GM23338 (cell line): ENCODE data around the gene AOAH. TPM values are rescaled to one million over a fixed set of nuclear protein-coding genes. Genes with fewer than 3 reads are reported as not detected.

ENCODE experiments used
- ATAC-seq: fragments of 200-7000 bp; cut with Tn5 transposase; 3 replicates; pipeline ENCODE4 v1.9.1; 2020
- DNase-seq: peaks from one replicate; pipeline ENCODE4 v3.0.0-alpha.2; 2015; ENCODE audit warnings: low spot score
- H2AFZ ChIP-seq: fragments of 200-600 bp; sonication (generic); 2 replicates; pipeline ENCODE4 v1.8.0; 2016; ENCODE audit warnings: antibody characterized with exemption, mild to moderate bottlenecking, moderate library complexity
- H3F3A ChIP-seq: fragments of 200-600 bp; sonication (generic); replicated peaks from 2 replicates; pipeline ENCODE4 v1.8.0; 2017; ENCODE audit warnings: antibody characterized with exemption, mixed run types, low read depth
- H3K27ac ChIP-seq: fragments of 200-600 bp; sonication (generic); 2 replicates; pipeline ENCODE4 v1.6.1; 2016; ENCODE audit warnings: low read depth
- H3K27me3 ChIP-seq: fragments of 200-600 bp; sonication (generic); 2 replicates; pipeline ENCODE4 v1.8.0; 2016; ENCODE audit warnings: mild to moderate bottlenecking, mixed run types, moderate library complexity; ENCODE audit not compliant: insufficient read depth
- H3K36me3 ChIP-seq: fragments of 200-600 bp; sonication (generic); 2 replicates; pipeline ENCODE4 v1.8.0; 2016; ENCODE audit warnings: mild to moderate bottlenecking; ENCODE audit not compliant: insufficient read depth
- H3K4me1 ChIP-seq: fragments of 200-600 bp; sonication (generic); 2 replicates; pipeline ENCODE4 v1.8.0; 2016; ENCODE audit warnings: mild to moderate bottlenecking, moderate library complexity; ENCODE audit not compliant: insufficient read depth
- H3K4me2 ChIP-seq: fragments of 200-600 bp; sonication (generic); 2 replicates; pipeline ENCODE4 v1.7.1; 2017; ENCODE audit warnings: mixed run types
- H3K4me3 ChIP-seq: fragments of 200-600 bp; sonication (generic); 2 replicates; pipeline ENCODE4 v1.6.1; 2016; ENCODE audit warnings: mixed run types
- H3K79me2 ChIP-seq: fragments of 200-600 bp; sonication (generic); replicated peaks from 2 replicates; pipeline ENCODE4 v1.8.0; 2017; ENCODE audit warnings: mild to moderate bottlenecking; ENCODE audit not compliant: insufficient read depth
- H3K9me2 ChIP-seq: fragments of 200-600 bp; sonication (generic); 2 replicates; pipeline ENCODE4 v1.8.0; 2017; ENCODE audit not compliant: insufficient read depth
- H4K20me1 ChIP-seq: fragments of 200-600 bp; sonication (generic); replicated peaks from 2 replicates; pipeline ENCODE4 v1.8.0; 2017; ENCODE audit warnings: mild to moderate bottlenecking; ENCODE audit not compliant: insufficient read depth
- H3K27ac Mint-ChIP-seq: 2 replicates; pipeline ENCODE4 v1.8.0; 2020; ENCODE audit warnings: inconsistent platforms, mild to moderate bottlenecking, moderate library complexity, mixed read lengths
- H3K27me3 Mint-ChIP-seq: 3 replicates; pipeline ENCODE4 v1.8.0; 2022; ENCODE audit warnings: low read depth, mild to moderate bottlenecking, moderate library complexity, mixed read lengths, inconsistent platforms; ENCODE audit not compliant: insufficient read depth, poor library complexity
- H3K36me3 Mint-ChIP-seq: 3 replicates; pipeline ENCODE4 v1.8.0; 2021; ENCODE audit warnings: low read depth, mild to moderate bottlenecking, inconsistent platforms, moderate library complexity, mixed read lengths
- H3K4me1 Mint-ChIP-seq: 3 replicates; pipeline ENCODE4 v1.8.0; 2020; ENCODE audit warnings: mild to moderate bottlenecking, inconsistent platforms, mixed read lengths
- H3K4me3 Mint-ChIP-seq: 3 replicates; pipeline ENCODE4 v1.8.0; 2021; ENCODE audit warnings: moderate library complexity, mild to moderate bottlenecking, inconsistent platforms, mixed read lengths
- H3K9me3 Mint-ChIP-seq: 3 replicates; pipeline ENCODE4 v1.8.0; 2020; ENCODE audit warnings: moderate library complexity, mild to moderate bottlenecking, inconsistent platforms, mixed read lengths
- CREB1 ChIP-seq: fragments of 250-450 bp; sonication (Bioruptor Pico); IDR thresholded peaks from 2 replicates; pipeline ENCODE4 v1.5.0; 2020; ENCODE audit warnings: low read depth, mild to moderate bottlenecking, moderate library complexity
- EZH2phosphoT487 ChIP-seq: fragments of 200-600 bp; sonication (generic); IDR thresholded peaks from one replicate; pipeline ENCODE4 v1.8.1; 2018; ENCODE audit warnings: antibody characterized with exemption; ENCODE audit not compliant: unreplicated experiment
- JUNB ChIP-seq: IDR thresholded peaks from one replicate; pipeline ENCODE4 v1.6.1; 2016; ENCODE audit warnings: antibody characterized with exemption; ENCODE audit not compliant: unreplicated experiment
- NANOG ChIP-seq: IDR thresholded peaks from 2 replicates; pipeline ENCODE4 v1.6.1; 2016; ENCODE audit warnings: antibody characterized with exemption, borderline replicate concordance
- POLR2AphosphoS5 ChIP-seq: IDR thresholded peaks from 2 replicates; pipeline ENCODE4 v1.6.1; 2016; ENCODE audit warnings: antibody characterized with exemption, low read depth
- STAT1 ChIP-seq: IDR thresholded peaks from one replicate; pipeline ENCODE4 v1.6.1; 2016; ENCODE audit warnings: antibody characterized with exemption; ENCODE audit not compliant: unreplicated experiment
- polyA plus RNA-seq: library from polyadenylated mRNA; unstranded; fragments of >200 nt; fragmentation: Nextera tagmentation; extraction: Ambion mirVana; gene quantifications from 2 replicates; pipeline ENCODE4 v1.2.1, GENCODE V29; 2016
- total RNA-seq: library from RNA; depleted of rRNA; stranded (reverse); fragments of >200 nt; shearing (Covaris generic); gene quantifications from 2 replicates; pipeline ENCODE4 v1.2.3, GENCODE V29; 2014
- TF ChIP-seq, protein P1 (sequence below): IDR thresholded peaks from 2 replicates; pipeline ENCODE4 v1.6.1; 2016; ENCODE audit warnings: antibody characterized with exemption
- TF ChIP-seq, protein P2 (sequence below): IDR thresholded peaks from one replicate; pipeline ENCODE4 v1.6.1; 2018; ENCODE audit warnings: antibody characterized with exemption; ENCODE audit not compliant: unreplicated experiment
- TF ChIP-seq, protein P3 (sequence below): fragments of 250-450 bp; sonication (Bioruptor Pico); IDR thresholded peaks from 2 replicates; pipeline ENCODE4 v1.5.0; 2020; ENCODE audit warnings: mild to moderate bottlenecking, moderate library complexity

AOAH gene
- total and polyA plus RNA-seq, 2 experiments from 2014 or later: not detected

DNA sequence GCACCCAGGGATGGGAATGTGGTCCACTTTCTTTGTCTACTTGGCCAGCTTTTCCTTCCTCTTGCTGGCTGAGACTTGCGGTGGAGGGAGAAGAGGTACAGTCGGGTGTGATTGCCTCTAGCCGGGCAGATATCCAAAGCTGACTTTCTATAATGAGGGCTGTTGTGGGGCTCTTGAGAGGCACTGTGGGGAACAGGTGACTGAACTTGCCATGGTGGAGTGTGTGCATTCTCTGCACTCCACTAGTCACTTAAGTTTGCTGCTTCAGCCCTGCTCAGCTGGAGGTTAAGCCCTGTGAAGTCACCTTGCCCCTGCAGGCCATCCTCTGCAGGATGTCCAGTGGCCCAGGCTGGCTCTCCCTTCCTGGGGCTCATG lies 116.6 kb downstream of the AOAH start:
- Histone ChIP-seq H4K20me1 (no peaks in the 10 kb centered on the region), H3K4me1 (peaks cover 4% of the 10 kb centered on the region; the same call in 1 of the 2 replicates), H3K9me2 (no peaks in the 10 kb centered on the region), H3K4me2 (no peak overlapping the region), H3K27ac (no peak overlapping the region), H3F3A (no peaks in the 10 kb centered on the region), H3K79me2 (no peaks in the 10 kb centered on the region), H2AFZ (no peak overlapping the region), H3K4me3 (no peak overlapping the region), H3K36me3 (no peaks in the 10 kb centered on the region), H3K27me3 (no peaks in the 10 kb centered on the region)
- no peaks in the 10 kb centered on the region for H3K36me3 Mint-ChIP-seq
- no peak for DNase-seq
- no peak for ATAC-seq
- H3K4me3 Mint-ChIP-seq: no peak overlapping the region
- H3K27me3 Mint-ChIP-seq: peaks cover 4% of the 10 kb centered on the region
- no peak overlapping the region for H3K27ac Mint-ChIP-seq
- H3K4me1 Mint-ChIP-seq: peaks cover 13% of the 10 kb centered on the region
- H3K9me3 Mint-ChIP-seq: no peaks in the 10 kb centered on the region
- TF ChIP-seq, protein P1, sequence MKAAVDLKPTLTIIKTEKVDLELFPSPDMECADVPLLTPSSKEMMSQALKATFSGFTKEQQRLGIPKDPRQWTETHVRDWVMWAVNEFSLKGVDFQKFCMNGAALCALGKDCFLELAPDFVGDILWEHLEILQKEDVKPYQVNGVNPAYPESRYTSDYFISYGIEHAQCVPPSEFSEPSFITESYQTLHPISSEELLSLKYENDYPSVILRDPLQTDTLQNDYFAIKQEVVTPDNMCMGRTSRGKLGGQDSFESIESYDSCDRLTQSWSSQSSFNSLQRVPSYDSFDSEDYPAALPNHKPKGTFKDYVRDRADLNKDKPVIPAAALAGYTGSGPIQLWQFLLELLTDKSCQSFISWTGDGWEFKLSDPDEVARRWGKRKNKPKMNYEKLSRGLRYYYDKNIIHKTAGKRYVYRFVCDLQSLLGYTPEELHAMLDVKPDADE: no peak
- TF ChIP-seq, protein P2, sequence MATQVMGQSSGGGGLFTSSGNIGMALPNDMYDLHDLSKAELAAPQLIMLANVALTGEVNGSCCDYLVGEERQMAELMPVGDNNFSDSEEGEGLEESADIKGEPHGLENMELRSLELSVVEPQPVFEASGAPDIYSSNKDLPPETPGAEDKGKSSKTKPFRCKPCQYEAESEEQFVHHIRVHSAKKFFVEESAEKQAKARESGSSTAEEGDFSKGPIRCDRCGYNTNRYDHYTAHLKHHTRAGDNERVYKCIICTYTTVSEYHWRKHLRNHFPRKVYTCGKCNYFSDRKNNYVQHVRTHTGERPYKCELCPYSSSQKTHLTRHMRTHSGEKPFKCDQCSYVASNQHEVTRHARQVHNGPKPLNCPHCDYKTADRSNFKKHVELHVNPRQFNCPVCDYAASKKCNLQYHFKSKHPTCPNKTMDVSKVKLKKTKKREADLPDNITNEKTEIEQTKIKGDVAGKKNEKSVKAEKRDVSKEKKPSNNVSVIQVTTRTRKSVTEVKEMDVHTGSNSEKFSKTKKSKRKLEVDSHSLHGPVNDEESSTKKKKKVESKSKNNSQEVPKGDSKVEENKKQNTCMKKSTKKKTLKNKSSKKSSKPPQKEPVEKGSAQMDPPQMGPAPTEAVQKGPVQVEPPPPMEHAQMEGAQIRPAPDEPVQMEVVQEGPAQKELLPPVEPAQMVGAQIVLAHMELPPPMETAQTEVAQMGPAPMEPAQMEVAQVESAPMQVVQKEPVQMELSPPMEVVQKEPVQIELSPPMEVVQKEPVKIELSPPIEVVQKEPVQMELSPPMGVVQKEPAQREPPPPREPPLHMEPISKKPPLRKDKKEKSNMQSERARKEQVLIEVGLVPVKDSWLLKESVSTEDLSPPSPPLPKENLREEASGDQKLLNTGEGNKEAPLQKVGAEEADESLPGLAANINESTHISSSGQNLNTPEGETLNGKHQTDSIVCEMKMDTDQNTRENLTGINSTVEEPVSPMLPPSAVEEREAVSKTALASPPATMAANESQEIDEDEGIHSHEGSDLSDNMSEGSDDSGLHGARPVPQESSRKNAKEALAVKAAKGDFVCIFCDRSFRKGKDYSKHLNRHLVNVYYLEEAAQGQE: no peak
- TF ChIP-seq POLR2AphosphoS5 (no peak), CREB1 (CRISPR knock-in tag) (no peak), EZH2phosphoT487 (no peak), NANOG (no peak), JUNB (no peak), STAT1 (no peak)
- TF ChIP-seq, protein P3, sequence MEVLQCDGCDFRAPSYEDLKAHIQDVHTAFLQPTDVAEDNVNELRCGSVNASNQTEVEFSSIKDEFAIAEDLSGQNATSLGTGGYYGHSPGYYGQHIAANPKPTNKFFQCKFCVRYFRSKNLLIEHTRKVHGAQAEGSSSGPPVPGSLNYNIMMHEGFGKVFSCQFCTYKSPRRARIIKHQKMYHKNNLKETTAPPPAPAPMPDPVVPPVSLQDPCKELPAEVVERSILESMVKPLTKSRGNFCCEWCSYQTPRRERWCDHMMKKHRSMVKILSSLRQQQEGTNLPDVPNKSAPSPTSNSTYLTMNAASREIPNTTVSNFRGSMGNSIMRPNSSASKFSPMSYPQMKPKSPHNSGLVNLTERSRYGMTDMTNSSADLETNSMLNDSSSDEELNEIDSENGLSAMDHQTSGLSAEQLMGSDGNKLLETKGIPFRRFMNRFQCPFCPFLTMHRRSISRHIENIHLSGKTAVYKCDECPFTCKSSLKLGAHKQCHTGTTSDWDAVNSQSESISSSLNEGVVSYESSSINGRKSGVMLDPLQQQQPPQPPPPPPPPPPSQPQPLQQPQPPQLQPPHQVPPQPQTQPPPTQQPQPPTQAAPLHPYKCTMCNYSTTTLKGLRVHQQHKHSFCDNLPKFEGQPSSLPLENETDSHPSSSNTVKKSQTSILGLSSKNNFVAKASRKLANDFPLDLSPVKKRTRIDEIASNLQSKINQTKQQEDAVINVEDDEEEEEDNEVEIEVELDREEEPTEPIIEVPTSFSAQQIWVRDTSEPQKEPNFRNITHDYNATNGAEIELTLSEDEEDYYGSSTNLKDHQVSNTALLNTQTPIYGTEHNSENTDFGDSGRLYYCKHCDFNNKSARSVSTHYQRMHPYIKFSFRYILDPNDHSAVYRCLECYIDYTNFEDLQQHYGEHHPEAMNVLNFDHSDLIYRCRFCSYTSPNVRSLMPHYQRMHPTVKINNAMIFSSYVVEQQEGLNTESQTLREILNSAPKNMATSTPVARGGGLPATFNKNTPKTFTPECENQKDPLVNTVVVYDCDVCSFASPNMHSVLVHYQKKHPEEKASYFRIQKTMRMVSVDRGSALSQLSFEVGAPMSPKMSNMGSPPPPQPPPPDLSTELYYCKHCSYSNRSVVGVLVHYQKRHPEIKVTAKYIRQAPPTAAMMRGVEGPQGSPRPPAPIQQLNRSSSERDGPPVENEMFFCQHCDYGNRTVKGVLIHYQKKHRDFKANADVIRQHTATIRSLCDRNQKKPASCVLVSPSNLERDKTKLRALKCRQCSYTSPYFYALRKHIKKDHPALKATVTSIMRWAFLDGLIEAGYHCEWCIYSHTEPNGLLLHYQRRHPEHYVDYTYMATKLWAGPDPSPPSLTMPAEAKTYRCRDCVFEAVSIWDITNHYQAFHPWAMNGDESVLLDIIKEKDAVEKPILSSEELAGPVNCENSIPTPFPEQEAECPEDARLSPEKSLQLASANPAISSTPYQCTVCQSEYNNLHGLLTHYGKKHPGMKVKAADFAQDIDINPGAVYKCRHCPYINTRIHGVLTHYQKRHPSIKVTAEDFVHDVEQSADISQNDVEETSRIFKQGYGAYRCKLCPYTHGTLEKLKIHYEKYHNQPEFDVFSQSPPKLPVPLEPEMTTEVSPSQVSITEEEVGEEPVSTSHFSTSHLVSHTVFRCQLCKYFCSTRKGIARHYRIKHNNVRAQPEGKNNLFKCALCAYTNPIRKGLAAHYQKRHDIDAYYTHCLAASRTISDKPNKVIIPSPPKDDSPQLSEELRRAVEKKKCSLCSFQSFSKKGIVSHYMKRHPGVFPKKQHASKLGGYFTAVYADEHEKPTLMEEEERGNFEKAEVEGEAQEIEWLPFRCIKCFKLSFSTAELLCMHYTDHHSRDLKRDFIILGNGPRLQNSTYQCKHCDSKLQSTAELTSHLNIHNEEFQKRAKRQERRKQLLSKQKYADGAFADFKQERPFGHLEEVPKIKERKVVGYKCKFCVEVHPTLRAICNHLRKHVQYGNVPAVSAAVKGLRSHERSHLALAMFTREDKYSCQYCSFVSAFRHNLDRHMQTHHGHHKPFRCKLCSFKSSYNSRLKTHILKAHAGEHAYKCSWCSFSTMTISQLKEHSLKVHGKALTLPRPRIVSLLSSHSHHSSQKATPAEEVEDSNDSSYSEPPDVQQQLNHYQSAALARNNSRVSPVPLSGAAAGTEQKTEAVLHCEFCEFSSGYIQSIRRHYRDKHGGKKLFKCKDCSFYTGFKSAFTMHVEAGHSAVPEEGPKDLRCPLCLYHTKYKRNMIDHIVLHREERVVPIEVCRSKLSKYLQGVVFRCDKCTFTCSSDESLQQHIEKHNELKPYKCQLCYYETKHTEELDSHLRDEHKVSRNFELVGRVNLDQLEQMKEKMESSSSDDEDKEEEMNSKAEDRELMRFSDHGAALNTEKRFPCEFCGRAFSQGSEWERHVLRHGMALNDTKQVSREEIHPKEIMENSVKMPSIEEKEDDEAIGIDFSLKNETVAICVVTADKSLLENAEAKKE (CRISPR knock-in tag): no peak
